ENCODE results near the gene GPATCH4.
A peak's percentile ranks its signal among the peaks of the same experiment; 100 is the strongest.
"Not testable (repeated sequence)": the region's sequence is repeated elsewhere in the genome, so short reads cannot be mapped to it uniquely, and the experiment has no call there.

GPATCH4 gene

GRCh38 chr1:156625436-156626078 lies 24.3 kb upstream of the GPATCH4 start:
- DNase-seq, result peak; percentile 67

DNA sequence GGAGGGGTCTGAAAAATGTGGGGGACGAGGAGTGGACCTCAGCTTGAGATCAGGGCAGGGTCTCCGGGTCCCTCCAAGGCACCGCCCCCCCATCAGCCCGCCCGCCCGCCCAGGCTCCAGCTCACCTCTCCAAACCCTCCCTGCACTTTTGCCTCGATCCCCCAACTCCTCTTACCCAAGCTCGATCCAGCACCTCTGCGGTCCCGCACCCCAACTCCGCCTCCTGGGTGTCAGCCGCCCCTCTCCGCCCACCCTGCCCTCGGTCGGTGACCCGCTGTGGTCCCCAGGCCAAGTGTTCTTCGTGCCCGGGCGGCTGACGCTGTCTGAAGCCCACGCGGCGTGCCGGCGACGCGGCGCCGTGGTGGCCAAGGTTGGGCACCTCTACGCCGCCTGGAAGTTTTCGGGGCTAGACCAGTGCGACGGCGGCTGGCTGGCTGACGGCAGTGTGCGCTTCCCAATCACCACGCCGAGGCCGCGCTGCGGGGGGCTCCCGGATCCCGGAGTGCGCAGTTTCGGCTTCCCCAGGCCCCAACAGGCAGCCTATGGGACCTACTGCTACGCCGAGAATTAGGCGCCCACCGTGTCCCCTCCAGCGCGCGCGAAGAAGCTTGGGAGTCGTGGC lies 23.6 kb upstream of the GPATCH4 start:
- no peak for DNase-seq

- DNase-seq, result peak; percentile 40
Measured at GRCh38 chr1:156623946-156624813, 22.9 kb upstream of the GPATCH4 start.

DNA sequence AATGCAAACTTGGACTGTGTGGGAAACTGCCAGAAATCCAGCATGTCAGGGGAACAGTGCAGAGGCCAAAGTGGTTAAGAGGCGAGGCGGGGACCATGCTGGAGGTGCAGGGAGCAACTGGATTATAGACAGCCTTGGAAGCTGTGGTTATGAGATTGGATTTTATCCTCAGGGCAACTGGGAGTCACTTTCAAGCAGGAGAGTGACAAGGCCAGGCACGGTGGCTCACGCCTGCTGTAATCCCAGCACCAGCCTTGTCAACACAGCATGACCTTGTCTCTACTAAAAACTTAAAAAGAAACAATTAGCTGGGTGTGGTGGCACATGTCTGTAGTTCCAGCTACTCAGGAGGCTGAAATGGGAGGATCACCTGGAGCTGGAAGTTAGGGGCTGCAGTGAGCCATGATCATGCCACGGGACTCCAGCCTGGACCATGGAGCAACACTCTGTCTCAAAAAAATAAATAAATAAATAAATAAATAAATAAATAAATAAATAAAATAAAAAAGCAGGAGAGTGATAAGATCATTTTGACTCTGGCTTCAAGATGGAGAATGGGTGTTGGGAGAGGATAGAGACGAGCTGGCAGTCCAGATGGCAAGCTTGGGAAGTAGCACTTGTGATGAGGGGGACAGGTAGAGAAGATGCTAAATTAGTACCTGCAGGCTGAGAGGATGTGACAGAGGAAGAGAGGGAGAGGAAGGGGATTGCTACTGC lies 21.5 kb upstream of the GPATCH4 start:
- no peak for DNase-seq

- DNase-seq, result no peak
Measured at GRCh38 chr1:156619582-156619955, 18.3 kb upstream of the GPATCH4 start.

- peak; percentile 30 for DNase-seq
Measured at GRCh38 chr1:156618853-156619581, 17.7 kb upstream of the GPATCH4 start, which contains the start of gene HAPLN2. TSS of gene HAPLN2 (plus strand) at chr1:156619415. CDS start at chr1:156623491, 4,076 bp downstream.

DNA sequence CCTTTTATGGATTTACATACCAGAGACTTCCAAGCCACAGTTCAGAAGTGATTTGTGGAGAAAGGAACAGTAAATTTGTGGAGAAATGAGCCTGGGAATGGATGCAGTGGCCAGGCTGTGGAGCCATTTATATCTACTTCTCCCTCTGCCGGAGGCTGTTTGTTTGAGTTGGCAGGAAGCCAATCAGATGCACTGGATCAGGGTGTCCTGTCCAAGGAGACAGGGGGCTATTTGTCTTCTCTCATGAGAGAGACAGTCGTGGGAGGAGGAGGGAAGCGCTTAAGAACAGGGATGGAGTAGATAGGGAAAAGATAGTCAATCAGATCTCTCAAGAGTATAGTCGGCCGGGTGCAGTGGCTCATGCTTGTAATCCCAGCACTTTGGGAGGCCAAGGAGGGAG lies 15.2 kb upstream of the GPATCH4 start:
- no peak for DNase-seq

DNA sequence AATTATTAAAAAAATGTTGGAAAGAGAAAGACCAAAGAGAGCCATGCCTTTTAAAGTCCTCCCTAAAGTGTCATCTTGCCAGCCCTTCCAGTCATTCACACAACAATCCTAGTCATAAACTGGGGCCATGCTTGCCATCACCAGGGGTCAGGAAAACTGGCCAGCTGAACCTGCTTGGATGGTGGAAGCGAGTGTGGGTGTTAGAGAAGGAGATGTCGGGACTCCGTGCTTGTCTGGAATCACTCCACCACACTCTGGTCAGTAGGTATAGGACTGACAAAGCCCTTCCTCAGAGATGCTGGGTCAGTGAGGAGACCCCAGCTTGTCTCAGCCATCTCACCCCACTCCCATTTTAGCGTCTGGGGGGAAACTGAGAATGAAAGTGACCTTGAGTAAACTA lies 14.7 kb upstream of the GPATCH4 start:
- DNase-seq, result no peak

- DNase-seq, result no peak
Measured at GRCh38 chr1:156612666-156613065, 11.4 kb upstream of the GPATCH4 start.

DNA sequence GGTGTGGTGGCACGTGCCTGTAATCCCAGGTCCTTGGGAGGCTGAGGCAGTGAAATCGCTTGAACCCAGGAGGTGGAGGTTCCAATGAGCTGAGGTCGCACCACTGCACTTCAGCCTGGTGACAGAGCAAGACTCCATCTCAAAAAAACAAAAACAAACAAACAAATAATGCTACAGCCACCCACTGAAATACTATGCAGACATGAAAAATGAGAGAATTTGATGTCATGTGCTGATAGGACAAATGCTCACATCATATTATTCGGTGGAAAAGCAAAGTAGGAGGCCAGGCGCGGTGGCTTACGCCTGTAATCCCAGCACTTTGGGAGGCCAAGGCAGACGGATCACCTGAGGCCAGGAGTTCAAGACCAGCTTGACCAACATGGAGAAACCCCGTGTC lies 8.8 kb upstream of the GPATCH4 start:
- not testable (repeated sequence) for DNase-seq

GRCh38 chr1:156608981-156609380 lies 7.7 kb upstream of the GPATCH4 start:
- DNase-seq, result peak; percentile 65

GRCh38 chr1:156608036-156608674 lies 6.9 kb upstream of the GPATCH4 start:
- DNase-seq, result peak; percentile 72

GRCh38 chr1:156607344-156607743 lies 6.1 kb upstream of the GPATCH4 start:
- DNase-seq, result not testable (repeated sequence)

DNA sequence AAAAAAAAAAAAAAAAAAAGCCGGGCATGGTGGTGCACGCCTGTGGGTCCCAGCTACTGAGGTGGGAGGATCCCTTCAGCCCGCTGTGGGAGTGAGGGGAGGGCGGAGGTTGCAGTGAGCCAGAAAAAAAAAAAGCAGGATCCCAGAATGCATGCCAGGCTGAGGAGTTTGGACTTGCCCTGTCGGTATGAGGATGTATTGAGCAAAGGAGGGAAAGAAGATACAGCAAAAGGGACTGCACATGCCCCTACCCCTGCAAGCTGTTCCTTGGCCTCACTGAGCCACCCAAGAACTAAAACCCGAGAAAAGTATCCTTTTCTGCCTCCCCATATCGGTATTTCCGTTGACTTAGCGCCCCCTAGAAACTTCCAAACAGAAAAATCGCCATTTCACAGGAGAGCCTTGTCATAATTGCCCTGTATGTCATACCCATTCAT lies 1.3 kb upstream of the GPATCH4 start:
- no peak for DNase-seq

DNA sequence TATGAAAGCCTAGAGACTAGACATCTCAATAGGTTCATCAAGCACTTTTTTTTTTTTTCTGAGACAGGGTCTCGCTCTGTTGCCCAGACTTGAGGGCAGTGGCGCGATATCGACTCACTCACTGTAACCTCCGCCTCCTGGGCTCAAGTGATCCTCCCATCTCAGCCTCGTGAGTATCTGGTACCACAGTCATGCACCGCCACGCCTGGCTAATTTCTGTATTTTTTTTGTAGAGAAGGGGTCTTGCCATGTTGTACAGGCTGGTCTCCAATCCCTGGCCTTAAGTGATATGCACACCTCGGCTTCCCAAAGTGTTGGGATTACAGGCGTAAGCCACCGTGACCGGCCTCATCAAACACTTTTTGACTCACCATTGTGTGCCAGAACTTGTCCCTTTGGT lies 613 bp upstream of the GPATCH4 start:
- no peak for DNase-seq

GRCh38 chr1:156600733-156601121 lies 552 bp downstream of the GPATCH4 start:
- DNase-seq, result no peak

- no peak for DNase-seq
Measured at GRCh38 chr1:156599811-156600210, 1.5 kb downstream of the GPATCH4 start.

DNA sequence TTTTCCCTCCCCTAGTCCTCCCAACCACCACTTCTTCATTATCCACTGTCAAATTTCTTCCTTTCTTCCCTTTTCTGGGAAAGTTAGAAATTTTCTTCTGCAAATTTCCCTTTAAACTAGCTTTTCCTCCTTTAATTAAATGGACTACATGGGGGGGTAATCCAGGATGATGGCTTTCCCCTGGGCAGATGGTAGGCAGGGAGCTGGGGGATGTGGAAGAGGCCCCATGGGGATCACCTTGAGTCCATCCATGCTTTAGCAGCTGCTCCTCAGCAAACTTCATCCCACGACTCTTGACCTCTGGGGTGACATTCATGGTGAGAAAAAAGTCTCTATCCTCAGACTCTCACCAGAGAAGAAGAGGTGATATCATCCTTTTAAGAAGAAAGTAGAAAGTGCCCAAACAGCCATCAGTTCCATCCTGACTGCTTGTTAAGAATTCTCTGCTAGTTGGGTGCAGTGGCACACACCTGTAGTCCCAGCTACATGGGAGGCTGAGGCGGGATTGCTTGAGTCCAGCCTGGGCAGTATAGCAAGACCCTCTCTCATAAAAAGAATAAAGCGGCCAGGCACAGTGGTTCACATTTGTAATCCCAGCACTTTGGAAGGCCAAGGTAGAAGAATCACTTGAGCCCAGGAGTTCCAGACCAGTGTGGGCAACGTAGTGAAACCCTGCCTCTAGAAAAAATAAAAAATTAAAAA lies 2.4 kb downstream of the GPATCH4 start:
- DNase-seq, result no peak

- no peak for DNase-seq
Measured at GRCh38 chr1:156598125-156598524, 3.2 kb downstream of the GPATCH4 start.

GRCh38 chr1:156596426-156596825 lies 4.9 kb downstream of the GPATCH4 start:
- no peak for DNase-seq

DNA sequence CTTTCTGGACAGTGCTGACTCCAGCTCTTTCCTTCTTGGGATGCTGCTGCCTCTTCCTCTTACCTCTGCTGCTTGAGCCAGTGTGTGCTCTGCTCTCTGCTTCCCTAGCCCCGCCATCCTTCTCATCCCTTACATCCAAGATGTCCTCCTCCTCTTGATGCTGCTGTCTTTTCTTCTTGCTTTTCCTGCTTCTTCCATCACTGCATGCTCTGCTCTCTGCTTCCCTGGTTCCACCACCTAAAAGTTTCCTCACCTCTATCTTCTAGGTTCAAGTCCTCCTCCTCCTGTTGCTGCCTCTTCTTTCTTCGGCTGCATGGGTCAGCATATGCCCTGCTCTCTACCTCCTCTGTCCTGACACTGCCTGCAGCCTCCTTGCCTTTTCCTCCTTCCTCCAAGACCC lies 6.3 kb downstream of the GPATCH4 start:
- DNase-seq, result no peak

All from stimulated activated CD4-positive, alpha-beta T cell treated with anti-CD3 and anti-CD28 coated beads, Interleukin-4, amount 100 ng/mL, for 24 hours (primary cell).